Kidney (tissue), 14 donors: ENCODE data around the gene PRDX3. TPM values are rescaled to one million over a fixed set of nuclear protein-coding genes. Genes with fewer than 3 reads are reported as not detected.

Experiments used
- DNase-seq, 5 donors: peaks; one replicate each; pipeline ENCODE4 v3.0.0-alpha.2; 2013 to 2020
- FAIRE-seq: peaks from 2 replicates; lab custom pipeline; 2012; peaks lifted over from hg19 to GRCh38; lab: Jason Lieb, UNC
- H3K27ac ChIP-seq, 2 donors: one replicate each; pipeline ENCODE4 v1.7.0; 2013; ENCODE audit warnings: low read depth in 2 of 2, low read length in 2 of 2, inconsistent platforms in 1 of 2
- H3K27me3 ChIP-seq: one replicate; pipeline ENCODE4 v1.7.1; 2013; ENCODE audit warnings: low read length, inconsistent platforms; ENCODE audit not compliant: control insufficient read depth, insufficient read depth
- H3K36me3 ChIP-seq, 3 donors: one replicate each; pipeline versions ENCODE4 v1.7.0 to v1.7.1; 2013; ENCODE audit warnings: low read length in 3 of 3, control low read depth in 1 of 3, inconsistent platforms in 1 of 3; ENCODE audit not compliant: insufficient read depth in 3 of 3, control insufficient read depth in 2 of 3
- H3K4me1 ChIP-seq, 3 donors: one replicate each; pipeline versions ENCODE4 v1.7.0 to v1.7.1; 2013; ENCODE audit warnings: low read length in 3 of 3, inconsistent platforms in 1 of 3, low read depth in 1 of 3; ENCODE audit not compliant: control insufficient read depth in 2 of 3, insufficient read depth in 2 of 3
- H3K4me3 ChIP-seq, 3 donors: one replicate each; pipeline versions ENCODE4 v1.7.0 to v1.8.1; 2013; ENCODE audit warnings: low read length in 3 of 3, control low read depth in 1 of 3, inconsistent platforms in 1 of 3
- H3K9ac ChIP-seq, 3 donors: one replicate each; pipeline versions ENCODE4 v1.7.0 to v1.7.1; 2013; ENCODE audit warnings: low read length in 3 of 3, control low read depth in 1 of 3, inconsistent platforms in 1 of 3
- H3K9me3 ChIP-seq, 3 donors: one replicate each; pipeline versions ENCODE4 v1.7.0 to v1.7.1; 2013; ENCODE audit warnings: low read length in 3 of 3, control low read depth in 1 of 3, inconsistent platforms in 1 of 3; ENCODE audit not compliant: control insufficient read depth in 2 of 3, insufficient read depth in 1 of 3
- CTCF ChIP-seq: IDR thresholded peaks from 3 replicates; pipeline ENCODE4 v1.5.1; 2012; ENCODE audit warnings: mild to moderate bottlenecking, moderate library complexity, borderline replicate concordance; ENCODE audit not compliant: insufficient read depth; ENCODE audit errors: extremely low read depth
- intact Hi-C: fragments of 100-400 bp; cut with DNase I; formaldehyde crosslinking; loops from one replicate; pipeline ENCODE4 v1.11.1; 2022
- polyA plus RNA-seq: library from polyadenylated mRNA; stranded (reverse); fragments of 350-450 nt; fragmentation: Illumina TruSeq; extraction: RNeasy Lipid Tissue Mini Kit (QIAGEN cat#74804); gene quantifications from one replicate; pipeline ENCODE4 v1.2.3, GENCODE V29; 2014; ENCODE audit warnings: low read depth, low replicate concordance; ENCODE audit not compliant: insufficient read depth
- total RNA-seq: library from RNA; stranded (reverse); fragmentation: NEBNext Ultra II Directional; extraction: Animal tissue kit (Norgen Biotek cat#: 25700); gene quantifications from one replicate; pipeline ENCODE4 v1.2.1, GENCODE V29; 2021
- donor health status: control.
- donor health status: control.
- donor health status: control.
- donor health status: control.
- donor health status: control.
- donor health status: DM: yes; HTN: yes; CAD: no.
- donor health status: Normal renal cell carcinoma (clear cell type).

PRDX3 gene
- total and polyA plus RNA-seq, 2 donors from 2014 or later: 118 to 294 TPM

GRCh38 chr10:119209035-119209735, 30.6 kb upstream of the PRDX3 start:
- DNase-seq: peak; percentile 64 to 84 (median 76)
- no peaks in the 10 kb centered on the region for H3K36me3 ChIP-seq
- H3K9ac ChIP-seq: peak overlapping the region in 2 of 3 donors; percentile 1 to 83
- TF ChIP-seq CTCF: peak; percentile 80
- H3K4me1 ChIP-seq: peaks cover 0 to 13% (median 2%) of the 10 kb centered on the region in 3 donors
- intact Hi-C loops: loop anchor here (10.0 kb wide), 1 partner anchor 236 kb away; no protein-coding TSS in a partner anchor
- no peak for FAIRE-seq
- no peaks in the 10 kb centered on the region for H3K27me3 ChIP-seq
- peak overlapping the region; percentile 81 to 92 for H3K27ac ChIP-seq
- H3K4me3 ChIP-seq: peak overlapping the region in 2 of 3 donors; percentile 73 to 83
- no peaks in the 10 kb centered on the region for H3K9me3 ChIP-seq

- Histone ChIP-seq H3K27me3 (no peaks in the 10 kb centered on the region), H3K4me1 (peaks cover 0 to 13% (median 2%) of the 10 kb centered on the region in 3 donors), H3K27ac (peak overlapping the region; percentile 81 to 92), H3K9ac (peak overlapping the region; percentile 24 to 83 (median 72)), H3K36me3 (no peaks in the 10 kb centered on the region), H3K4me3 (peak overlapping the region; percentile 61 to 83 (median 73)), H3K9me3 (no peaks in the 10 kb centered on the region)
- intact Hi-C loops: loop anchor here (10.0 kb wide), 1 partner anchor 236 kb away; no protein-coding TSS in a partner anchor
- no peak for DNase-seq
- no peak for TF ChIP-seq CTCF
- FAIRE-seq: no peak
Observed at GRCh38 chr10:119208553-119208940, 29.9 kb upstream of the PRDX3 start.

- no peak for FAIRE-seq
- H3K9ac ChIP-seq: peak overlapping the region; percentile 24 to 83 (median 72)
- intact Hi-C loops: loop anchor here (10.0 kb wide), 1 partner anchor 237 kb away; no protein-coding TSS in a partner anchor
- no peak for TF ChIP-seq CTCF
- H3K9me3 ChIP-seq: no peaks in the 10 kb centered on the region
- no peaks in the 10 kb centered on the region for H3K27me3 ChIP-seq
- H3K36me3 ChIP-seq: no peaks in the 10 kb centered on the region
- peak overlapping the region; percentile 61 to 83 (median 73) for H3K4me3 ChIP-seq
- peak in 4 of 5 donors; percentile 49 to 84 (median 68) for DNase-seq
- peaks cover 0 to 13% (median 2%) of the 10 kb centered on the region in 3 donors for H3K4me1 ChIP-seq
- H3K27ac ChIP-seq: peak overlapping the region; percentile 81 to 92
Observed at GRCh38 chr10:119207713-119208552, 29.3 kb upstream of the PRDX3 start.
